Panc1 (cell line): Measurements from ENCODE around the gene ANK3. TPM values are rescaled to one million over a fixed set of nuclear protein-coding genes. Genes with fewer than 3 reads are reported as not detected.

Experiments
- ATAC-seq: fragments of 200-7000 bp; cut with Tn5 transposase; 2 replicates; pipeline ENCODE4 v1.9.1; 2020; ENCODE audit warnings: mild to moderate bottlenecking, moderate library complexity
- BruUV-seq: library from RNA; stranded (reverse); fragments of 400-500 nt; replicated peaks from 2 replicates; lab custom pipeline; 2021; lab: Mats Ljungman, UMichigan
- CTCF ChIA-PET: fragments of 300-600 bp; sonication (Branson Sonifier 250); formaldehyde crosslinking; loops from one replicate; lab custom pipeline; 2022; ENCODE audit warnings: antibody characterized with exemption; lab: Charles Lee
- POLR2A ChIA-PET: fragments of 300-600 bp; sonication (Branson Sonifier 250); formaldehyde crosslinking; loops from one replicate; lab custom pipeline; 2022; ENCODE audit warnings: antibody characterized with exemption; lab: Charles Lee
- DNase-seq: peaks from one replicate; pipeline ENCODE4 v3.0.0-alpha.2; 2010; ENCODE audit warnings: low read depth, low spot score
- H3K27ac ChIP-seq: 2 replicates; pipeline ENCODE4 v1.5.1; 2011; ENCODE audit warnings: mild to moderate bottlenecking, low read length, inconsistent platforms
- H3K27me3 ChIP-seq: fragments of 200-500 bp; sonication (Bioruptor generic); 2 replicates; pipeline ENCODE4 v1.6.0; 2014; ENCODE audit warnings: low read length, inconsistent platforms; ENCODE audit not compliant: control insufficient read depth, insufficient read depth
- H3K36me3 ChIP-seq: fragments of 200-500 bp; sonication (Bioruptor generic); 2 replicates; pipeline ENCODE4 v1.5.1; 2014; ENCODE audit warnings: inconsistent platforms, mild to moderate bottlenecking, low read length, moderate library complexity; ENCODE audit not compliant: control insufficient read depth, insufficient read depth
- H3K4me1 ChIP-seq: 2 replicates; pipeline ENCODE4 v1.5.1; 2011; ENCODE audit warnings: inconsistent platforms, mild to moderate bottlenecking, low read length, moderate library complexity; ENCODE audit not compliant: control insufficient read depth, insufficient read depth
- H3K4me3 ChIP-seq, 2 experiments: 2 replicates each; pipeline ENCODE4 v1.5.1; 2011 to 2012; ENCODE audit warnings: low read depth in 2 of 2, low read length in 2 of 2, mild to moderate bottlenecking in 2 of 2, inconsistent platforms in 1 of 2, moderate library complexity in 1 of 2
- H3K9me3 ChIP-seq: fragments of 200-500 bp; sonication (Bioruptor generic); 2 replicates; pipeline ENCODE4 v1.5.1; 2014; ENCODE audit warnings: low read depth, mild to moderate bottlenecking, inconsistent platforms, low read length, moderate library complexity; ENCODE audit not compliant: control insufficient read depth, insufficient read depth
- CTCF ChIP-seq: fragments of 450-650 bp; IDR thresholded peaks from 2 replicates; pipeline ENCODE4 v1.5.1; 2017; ENCODE audit warnings: mild to moderate bottlenecking
- POLR2AphosphoS5 ChIP-seq: IDR thresholded peaks from 2 replicates; pipeline ENCODE4 v1.6.1; 2012; ENCODE audit warnings: mild to moderate bottlenecking, low read depth, low read length, moderate library complexity
- REST ChIP-seq, 2 experiments: IDR thresholded peaks; 2 replicates each; pipeline ENCODE4 v1.6.1; 2011 to 2012; ENCODE audit warnings: low read depth in 2 of 2, control low read depth in 1 of 2, low read length in 1 of 2, mild to moderate bottlenecking in 1 of 2, moderate library complexity in 1 of 2; ENCODE audit not compliant: insufficient read depth in 1 of 2
- SIN3A ChIP-seq: IDR thresholded peaks from 2 replicates; pipeline ENCODE4 v1.6.1; 2012; ENCODE audit warnings: low read depth, mild to moderate bottlenecking, low read length, moderate library complexity, borderline replicate concordance; ENCODE audit not compliant: insufficient read depth
- TCF7L2 ChIP-seq: IDR thresholded peaks from 2 replicates; pipeline ENCODE4 v1.6.1; 2011; ENCODE audit warnings: mild to moderate bottlenecking, low read depth, low read length, inconsistent platforms
- in situ Hi-C: cut with HindIII; loops from 2 replicates; pipeline ENCODE4 v1.10.0; 2016; ENCODE audit warnings: low sequenced_read_pairs, low pct_unique_long_range_greater_than_20kb
- intact Hi-C: fragments of 100-400 bp; cut with micrococcal nuclease; formaldehyde crosslinking; loops from one replicate; pipeline ENCODE4 v1.10.0; 2022; ENCODE audit not compliant: unreplicated experiment
- total RNA-seq: library from RNA; stranded (reverse); gene quantifications from one replicate; pipeline ENCODE4 v1.2.1, GENCODE V29; 2021; ENCODE audit not compliant: unreplicated experiment

The ANK3 gene
- total RNA-seq, 1 experiment from 2014 or later, result 2.5 TPM

DNA sequence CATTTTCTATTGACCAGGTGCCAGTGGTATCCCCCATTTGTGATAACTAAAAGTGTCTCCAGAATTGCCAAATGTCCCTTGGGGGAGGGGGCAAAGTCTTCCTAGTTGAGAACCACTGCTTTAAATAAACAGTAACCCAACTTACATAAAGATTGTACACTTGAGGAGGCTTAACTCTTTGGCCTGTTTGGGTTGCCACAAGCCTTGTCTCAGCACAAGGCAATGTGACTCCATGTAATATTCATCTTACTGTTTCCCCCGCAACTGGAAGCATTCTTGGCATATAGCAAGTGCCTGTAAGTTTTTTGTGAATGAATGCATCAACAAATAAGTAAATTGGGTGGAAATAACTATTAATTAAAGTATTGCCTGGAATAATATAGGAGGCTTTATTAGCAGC, 108.3 kb downstream of the ANK3 start:
- no peak for ATAC-seq
- intact Hi-C loops, result no loop called here
- DNase-seq, result no peak
- no peaks in the 10 kb centered on the region; the same call in 1 of the 2 replicates for H3K27me3 ChIP-seq
- H3K27ac ChIP-seq, result no peak overlapping the region
- no TSS peak for BruUV-seq
- CTCF ChIA-PET, result no interaction called here
- no peaks in the 10 kb centered on the region for H3K36me3 ChIP-seq
- no peak overlapping the region for H3K4me3 ChIP-seq
- POLR2A ChIA-PET, result no interaction called here
- in situ Hi-C loops, result no loop called here
- H3K4me1 ChIP-seq, result no peaks in the 10 kb centered on the region; the same call in 1 of the 2 replicates
- no peaks in the 10 kb centered on the region for H3K9me3 ChIP-seq
- TF ChIP-seq TCF7L2 (no peak), REST (IDR thresholded peaks at IDR 0.05; ENCODE audit: insufficient read depth in 1 of 2, low read depth in 2 of 2, low read length in 1 of 2) (no peak), CTCF (no peak), SIN3A (no peak), POLR2AphosphoS5 (no peak)

- DNase-seq (no peak), ATAC-seq (no peak)
- Histone ChIP-seq H3K9me3 (no peaks in the 10 kb centered on the region), H3K36me3 (no peaks in the 10 kb centered on the region), H3K4me3 (no peak overlapping the region), H3K4me1 (no peaks in the 10 kb centered on the region; the same call in 1 of the 2 replicates), H3K27ac (no peak overlapping the region), H3K27me3 (no peaks in the 10 kb centered on the region; the same call in 1 of the 2 replicates)
- POLR2A ChIA-PET, result no interaction called here
- TF ChIP-seq SIN3A (no peak), CTCF (no peak), REST (IDR thresholded peaks at IDR 0.05; ENCODE audit: insufficient read depth in 1 of 2, low read depth in 2 of 2, low read length in 1 of 2) (no peak), TCF7L2 (no peak), POLR2AphosphoS5 (no peak)
- in situ Hi-C loops (no loop called here), intact Hi-C loops (no loop called here)
- CTCF ChIA-PET, result no interaction called here
- BruUV-seq, result no TSS peak
These were observed 109.2 kb downstream of the ANK3 start for GRCh38 chr10:60280475-60280874.
